ENCODE results near the gene ZNF888.
"Not testable (repeated sequence)": the region's sequence is repeated elsewhere in the genome, so short reads cannot be mapped to it uniquely, and the experiment has no call there.

DNA sequence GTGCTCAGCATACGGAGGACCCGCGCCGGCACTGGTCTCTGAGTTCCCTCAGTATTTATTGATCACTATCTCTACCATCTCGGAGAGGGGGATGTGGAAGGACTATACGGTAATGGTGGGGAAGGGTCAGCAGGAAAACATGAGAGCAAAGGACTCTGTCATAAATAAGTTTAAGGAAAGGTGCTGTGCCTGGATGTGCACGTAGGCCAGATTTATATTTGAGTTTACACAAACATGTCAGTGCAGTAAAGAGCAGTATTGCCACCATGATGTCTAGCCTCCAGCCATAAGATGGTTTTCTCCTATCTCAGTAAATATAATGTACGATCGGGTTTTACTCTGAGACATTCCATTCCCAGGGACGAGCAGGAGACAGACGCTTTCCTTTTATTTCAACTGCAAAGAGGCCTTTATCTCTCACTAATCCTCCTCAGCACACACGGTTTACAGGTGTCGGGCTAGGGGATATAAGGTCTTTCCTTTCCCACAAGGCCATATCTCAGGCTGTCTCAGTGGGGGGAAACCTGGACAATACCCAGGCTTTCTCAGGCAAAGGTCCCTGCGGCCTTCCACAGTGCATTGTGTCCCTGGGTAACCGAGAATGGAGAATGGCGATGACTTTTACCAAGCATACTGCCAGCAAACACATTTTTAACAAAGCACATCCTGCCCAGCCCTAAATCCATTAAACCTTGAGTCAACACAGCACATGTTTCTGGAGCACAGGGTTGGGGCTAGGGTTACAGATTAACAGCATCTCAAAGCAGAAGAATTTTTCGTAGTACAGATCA lies 21.7 kb upstream of the ZNF888 start:
- TF ChIP-seq, protein P1, sequence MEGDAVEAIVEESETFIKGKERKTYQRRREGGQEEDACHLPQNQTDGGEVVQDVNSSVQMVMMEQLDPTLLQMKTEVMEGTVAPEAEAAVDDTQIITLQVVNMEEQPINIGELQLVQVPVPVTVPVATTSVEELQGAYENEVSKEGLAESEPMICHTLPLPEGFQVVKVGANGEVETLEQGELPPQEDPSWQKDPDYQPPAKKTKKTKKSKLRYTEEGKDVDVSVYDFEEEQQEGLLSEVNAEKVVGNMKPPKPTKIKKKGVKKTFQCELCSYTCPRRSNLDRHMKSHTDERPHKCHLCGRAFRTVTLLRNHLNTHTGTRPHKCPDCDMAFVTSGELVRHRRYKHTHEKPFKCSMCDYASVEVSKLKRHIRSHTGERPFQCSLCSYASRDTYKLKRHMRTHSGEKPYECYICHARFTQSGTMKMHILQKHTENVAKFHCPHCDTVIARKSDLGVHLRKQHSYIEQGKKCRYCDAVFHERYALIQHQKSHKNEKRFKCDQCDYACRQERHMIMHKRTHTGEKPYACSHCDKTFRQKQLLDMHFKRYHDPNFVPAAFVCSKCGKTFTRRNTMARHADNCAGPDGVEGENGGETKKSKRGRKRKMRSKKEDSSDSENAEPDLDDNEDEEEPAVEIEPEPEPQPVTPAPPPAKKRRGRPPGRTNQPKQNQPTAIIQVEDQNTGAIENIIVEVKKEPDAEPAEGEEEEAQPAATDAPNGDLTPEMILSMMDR (IDR thresholded peaks at IDR 0.05; ENCODE audit: insufficient read depth, low read length): not testable (repeated sequence)
- not testable (repeated sequence) for TF ChIP-seq POLR2AphosphoS5 (IDR thresholded peaks at IDR 0.05; ENCODE audit: low read depth); GABPA (IDR thresholded peaks at IDR 0.05; ENCODE audit: low read depth); SPI1 (IDR thresholded peaks at IDR 0.05; ENCODE audit: borderline replicate concordance, low read depth)
- TF ChIP-seq, protein P2, sequence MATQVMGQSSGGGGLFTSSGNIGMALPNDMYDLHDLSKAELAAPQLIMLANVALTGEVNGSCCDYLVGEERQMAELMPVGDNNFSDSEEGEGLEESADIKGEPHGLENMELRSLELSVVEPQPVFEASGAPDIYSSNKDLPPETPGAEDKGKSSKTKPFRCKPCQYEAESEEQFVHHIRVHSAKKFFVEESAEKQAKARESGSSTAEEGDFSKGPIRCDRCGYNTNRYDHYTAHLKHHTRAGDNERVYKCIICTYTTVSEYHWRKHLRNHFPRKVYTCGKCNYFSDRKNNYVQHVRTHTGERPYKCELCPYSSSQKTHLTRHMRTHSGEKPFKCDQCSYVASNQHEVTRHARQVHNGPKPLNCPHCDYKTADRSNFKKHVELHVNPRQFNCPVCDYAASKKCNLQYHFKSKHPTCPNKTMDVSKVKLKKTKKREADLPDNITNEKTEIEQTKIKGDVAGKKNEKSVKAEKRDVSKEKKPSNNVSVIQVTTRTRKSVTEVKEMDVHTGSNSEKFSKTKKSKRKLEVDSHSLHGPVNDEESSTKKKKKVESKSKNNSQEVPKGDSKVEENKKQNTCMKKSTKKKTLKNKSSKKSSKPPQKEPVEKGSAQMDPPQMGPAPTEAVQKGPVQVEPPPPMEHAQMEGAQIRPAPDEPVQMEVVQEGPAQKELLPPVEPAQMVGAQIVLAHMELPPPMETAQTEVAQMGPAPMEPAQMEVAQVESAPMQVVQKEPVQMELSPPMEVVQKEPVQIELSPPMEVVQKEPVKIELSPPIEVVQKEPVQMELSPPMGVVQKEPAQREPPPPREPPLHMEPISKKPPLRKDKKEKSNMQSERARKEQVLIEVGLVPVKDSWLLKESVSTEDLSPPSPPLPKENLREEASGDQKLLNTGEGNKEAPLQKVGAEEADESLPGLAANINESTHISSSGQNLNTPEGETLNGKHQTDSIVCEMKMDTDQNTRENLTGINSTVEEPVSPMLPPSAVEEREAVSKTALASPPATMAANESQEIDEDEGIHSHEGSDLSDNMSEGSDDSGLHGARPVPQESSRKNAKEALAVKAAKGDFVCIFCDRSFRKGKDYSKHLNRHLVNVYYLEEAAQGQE (IDR thresholded peaks at IDR 0.05; ENCODE audit: insufficient replicate concordance, low read depth): not testable (repeated sequence)

All from HL-60 (cell line).